SIG-M5 treated with dmso at 0.1 percent for 504 hours (cell line): ENCODE results near the gene TBL1X.
"Not testable (repeated sequence)": the region's sequence is repeated elsewhere in the genome, so short reads cannot be mapped to it uniquely, and the experiment has no call there.

ENCODE experiments used
- DNase-seq: peaks from one replicate; lab custom pipeline; 2025; ENCODE audit not compliant: unreplicated experiment; lab: John Stamatoyannopoulos, UW

TBL1X gene

DNA sequence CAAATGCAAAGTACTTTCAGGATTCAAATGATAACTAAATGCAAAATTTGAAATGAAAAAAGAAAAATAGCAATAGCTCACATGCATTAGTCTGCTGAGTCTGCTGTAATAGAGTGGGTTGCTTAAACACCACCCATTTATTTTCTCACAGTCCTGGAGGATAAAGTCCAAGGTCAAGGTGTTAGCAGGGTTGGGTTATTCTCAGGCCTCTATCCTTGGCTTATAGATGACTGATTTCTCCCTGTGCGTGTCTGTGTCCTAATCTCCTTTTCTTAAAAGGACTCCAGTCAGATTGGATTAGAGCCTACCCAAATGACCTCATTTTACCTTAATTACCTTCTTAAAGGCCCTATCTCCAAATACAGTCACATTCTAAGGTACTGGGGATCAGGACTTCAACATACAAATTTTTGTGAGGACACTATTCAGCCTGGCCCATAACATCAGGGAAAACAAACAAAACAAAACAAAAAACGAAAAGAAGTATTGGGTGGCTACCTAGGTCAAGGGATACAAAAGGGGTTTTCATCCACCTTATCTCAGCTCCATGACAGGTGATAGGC lies 6.3 kb upstream of the TBL1X start:
- no peak for DNase-seq

DNA sequence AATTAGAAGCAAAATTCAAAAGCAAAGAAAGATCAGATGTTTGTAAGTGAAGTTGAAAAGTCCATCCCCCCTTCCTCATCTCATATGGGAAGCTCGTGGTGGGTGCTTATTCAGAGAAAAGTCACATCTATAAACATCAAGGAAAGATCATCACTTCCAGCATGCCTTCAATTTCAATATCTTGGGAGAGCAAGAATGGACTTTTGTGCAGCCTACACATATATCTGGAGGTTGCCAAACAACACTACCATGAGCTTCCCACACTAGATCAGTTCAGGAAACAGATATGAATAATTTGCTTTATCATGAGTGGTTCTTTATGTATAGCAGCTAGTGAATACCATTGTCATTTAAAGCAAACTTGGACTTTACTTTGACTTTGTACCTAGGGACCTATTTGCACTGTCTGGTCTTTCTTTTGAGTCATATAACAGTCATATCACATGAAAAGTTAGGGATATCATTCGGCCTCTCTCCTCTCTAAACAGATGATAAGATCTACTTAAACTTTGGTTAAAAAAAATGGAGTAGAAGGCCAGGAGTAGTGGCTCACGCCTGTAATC lies 5.6 kb upstream of the TBL1X start:
- no peak for DNase-seq

DNA sequence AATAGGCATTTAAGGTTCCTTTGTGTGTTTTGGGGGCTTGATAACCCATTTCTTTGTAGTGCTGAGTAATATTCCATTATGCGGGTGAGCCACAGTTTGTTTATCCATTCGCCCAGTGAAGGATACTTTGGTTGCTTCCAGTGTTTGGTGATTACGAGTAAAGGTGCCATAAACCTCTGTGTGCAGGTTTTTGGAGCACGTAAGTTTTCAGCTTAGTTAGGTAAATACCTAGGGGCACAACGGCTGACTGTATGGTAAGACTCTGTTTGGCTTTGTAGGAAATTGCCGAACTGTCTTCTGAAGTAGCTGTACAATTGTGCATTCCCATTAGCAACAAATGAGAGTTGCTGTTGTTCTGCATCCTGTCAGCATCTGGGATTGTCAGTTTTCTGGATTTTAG lies 3.8 kb upstream of the TBL1X start:
- no peak for DNase-seq

DNA sequence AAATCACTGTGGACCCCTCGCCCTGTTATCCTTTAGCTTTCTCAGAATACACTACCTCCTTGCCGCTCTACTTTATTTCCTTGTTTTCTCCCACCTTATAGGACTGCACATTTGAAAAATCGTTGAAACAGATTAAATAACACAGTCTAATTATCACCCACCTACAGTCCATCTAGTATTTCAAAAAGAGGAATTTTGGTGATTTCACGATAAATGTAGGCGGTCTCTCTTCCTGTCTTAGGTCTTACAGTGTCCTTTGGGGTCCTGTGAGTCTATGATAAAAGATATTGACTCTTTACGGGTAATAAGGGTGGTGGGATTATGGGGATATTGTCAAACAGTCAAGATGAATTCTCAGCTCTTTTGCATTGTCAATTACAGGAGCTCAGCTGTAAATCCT lies 2.4 kb upstream of the TBL1X start:
- DNase-seq: no peak

DNA sequence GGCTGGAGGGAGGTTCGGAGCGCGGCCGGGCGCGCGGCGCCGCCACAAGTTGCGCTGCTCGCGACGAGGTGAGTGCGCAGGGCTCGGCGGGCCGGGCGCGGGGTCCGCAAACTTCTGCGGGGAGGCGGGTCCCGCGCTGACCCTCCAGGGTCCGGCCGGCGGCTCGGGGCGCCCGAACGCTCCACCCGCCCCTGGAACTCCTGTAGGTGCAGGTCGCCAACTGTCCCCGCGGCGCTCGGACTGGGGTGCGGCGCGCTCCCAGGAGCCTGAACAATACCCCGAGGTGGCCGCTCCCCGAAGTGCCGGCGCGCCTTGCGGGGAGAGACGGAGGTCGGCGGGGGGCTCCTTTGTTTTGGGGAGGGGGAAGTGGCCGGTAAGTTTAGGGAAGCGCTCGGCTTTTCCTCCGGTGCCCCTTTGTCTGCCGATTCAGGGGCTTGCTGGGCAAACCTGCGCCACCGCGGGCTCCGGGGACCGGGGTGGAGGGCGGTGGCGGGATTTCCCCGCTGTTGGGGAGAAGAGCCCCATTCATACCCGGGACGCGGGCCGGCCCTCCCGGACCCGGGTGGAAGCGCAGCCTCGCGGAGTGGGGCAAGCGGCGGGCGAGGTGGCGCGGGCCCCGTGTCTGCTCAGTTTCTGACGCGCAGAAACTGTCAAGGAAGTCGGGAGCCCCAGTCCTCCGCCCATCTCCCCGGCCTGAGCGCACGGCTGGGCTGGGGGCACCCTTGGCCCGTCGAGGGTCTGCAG lies 694 bp downstream of the TBL1X start:
- DNase-seq: no peak

DNA sequence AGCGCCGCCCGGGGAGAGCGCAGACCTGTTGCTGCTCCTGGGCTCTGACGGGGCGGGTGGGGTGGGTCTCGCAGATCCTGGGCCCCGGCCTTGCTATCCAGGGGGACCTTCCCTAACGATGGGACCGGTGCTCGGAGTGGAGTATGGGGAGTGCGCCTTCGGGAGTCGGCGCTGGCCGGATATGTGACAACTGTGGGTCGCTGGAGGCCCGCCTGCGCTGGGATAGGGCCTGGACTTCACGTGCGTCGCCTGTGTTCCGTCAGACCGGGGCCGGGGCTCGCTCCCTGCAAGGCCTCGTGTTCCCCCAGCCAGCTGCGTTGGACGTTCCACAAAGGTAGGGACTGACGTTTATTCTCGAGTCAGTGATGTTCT lies 1.3 kb downstream of the TBL1X start:
- no peak for DNase-seq

DNA sequence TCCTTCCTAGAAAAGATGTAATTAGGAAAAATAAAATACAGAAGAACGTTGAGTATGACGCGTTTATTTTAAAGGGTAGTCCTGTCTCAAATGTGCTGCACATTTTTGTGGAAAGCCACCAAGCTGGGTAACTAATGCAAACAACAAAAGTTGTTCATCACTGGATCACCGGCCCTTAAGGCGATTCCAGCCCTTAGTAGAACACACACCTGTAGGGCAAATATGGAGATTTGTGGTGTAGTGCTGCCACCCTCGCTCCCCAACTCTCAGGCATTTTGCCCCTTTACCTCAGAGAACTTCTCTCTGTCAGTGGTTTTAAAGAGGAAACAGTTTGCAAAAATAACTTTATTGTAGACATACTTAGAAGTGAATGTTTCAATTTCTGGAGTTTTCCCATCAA lies 1.9 kb downstream of the TBL1X start:
- no peak for DNase-seq

DNA sequence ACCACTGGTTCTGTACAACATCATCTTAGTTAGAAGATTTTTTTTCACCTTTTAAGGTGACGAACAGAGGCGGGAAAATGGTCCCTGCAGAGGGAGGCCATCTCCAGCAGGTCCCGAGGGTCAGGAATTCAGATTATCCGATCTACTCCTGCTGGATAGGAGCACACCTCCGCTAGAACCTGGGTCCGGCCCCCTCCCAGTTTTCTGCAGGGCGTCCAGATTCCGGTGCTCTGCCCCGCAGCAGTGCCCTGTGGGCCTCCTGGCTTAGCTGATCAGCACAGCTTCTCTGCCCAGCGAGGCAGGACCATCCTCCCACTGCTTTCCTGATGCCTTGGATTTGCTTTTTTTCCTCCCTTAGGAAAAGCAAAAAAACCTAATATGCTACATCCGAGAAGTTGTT lies 2.3 kb downstream of the TBL1X start:
- DNase-seq: no peak

DNA sequence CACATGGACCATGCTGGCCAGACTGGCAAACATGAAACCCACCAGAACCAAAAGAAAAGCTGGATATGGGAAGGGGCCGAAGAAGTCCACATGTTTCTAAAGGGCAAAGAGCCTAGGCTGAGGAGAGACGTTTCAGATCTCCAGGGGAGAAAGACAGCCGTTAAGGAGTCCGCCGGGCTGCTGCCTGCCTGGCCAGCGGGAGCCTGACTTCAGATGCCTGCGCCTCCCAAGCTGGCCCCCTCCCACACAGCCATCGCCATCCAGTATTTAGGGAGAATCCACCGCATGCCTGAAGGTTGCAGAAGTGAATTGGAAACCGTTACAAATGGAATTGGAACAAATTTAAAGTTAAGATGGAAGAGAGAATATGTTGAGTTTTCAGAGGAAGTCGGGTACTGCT lies 2.9 kb downstream of the TBL1X start:
- no peak for DNase-seq

DNA sequence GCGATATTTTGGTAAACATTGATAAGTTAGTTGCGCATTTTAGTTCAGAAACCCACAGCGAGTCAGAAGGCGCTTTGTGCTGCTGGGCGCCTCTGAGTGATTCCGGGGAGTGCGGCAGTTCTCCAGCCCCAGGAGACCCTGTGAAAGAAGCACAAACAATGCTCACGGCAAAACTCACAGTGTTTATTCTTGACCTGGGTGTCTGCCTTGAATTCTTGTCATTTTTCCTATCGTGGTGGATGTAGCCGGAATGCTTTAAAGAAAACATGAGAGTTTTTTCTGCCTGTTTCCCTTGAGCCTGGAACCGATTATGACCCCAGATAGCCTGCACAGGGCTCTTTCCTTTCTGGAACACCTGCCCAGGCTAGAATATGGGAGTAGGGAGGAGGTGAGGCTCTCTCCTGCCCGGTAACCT lies 6.7 kb downstream of the TBL1X start:
- no peak for DNase-seq

DNA sequence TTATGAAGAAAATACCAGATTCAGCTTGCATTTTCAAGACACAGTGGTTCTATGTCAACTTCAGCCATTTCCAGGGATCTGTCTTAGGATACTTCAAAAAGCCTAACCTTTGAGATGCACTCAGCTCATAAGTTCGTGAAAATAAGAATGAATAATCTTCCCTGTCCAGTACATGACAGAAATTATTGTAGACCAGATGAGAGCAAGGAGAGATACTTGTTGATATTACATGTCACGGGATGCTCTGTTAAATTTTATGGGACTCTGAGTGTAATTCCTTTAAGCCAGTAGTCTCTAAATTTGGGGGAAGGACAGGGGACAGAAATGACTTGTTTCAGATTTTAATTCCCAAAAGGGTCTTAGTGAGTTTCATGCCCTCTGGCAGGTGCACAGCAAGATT lies 8.8 kb downstream of the TBL1X start:
- no peak for DNase-seq

DNA sequence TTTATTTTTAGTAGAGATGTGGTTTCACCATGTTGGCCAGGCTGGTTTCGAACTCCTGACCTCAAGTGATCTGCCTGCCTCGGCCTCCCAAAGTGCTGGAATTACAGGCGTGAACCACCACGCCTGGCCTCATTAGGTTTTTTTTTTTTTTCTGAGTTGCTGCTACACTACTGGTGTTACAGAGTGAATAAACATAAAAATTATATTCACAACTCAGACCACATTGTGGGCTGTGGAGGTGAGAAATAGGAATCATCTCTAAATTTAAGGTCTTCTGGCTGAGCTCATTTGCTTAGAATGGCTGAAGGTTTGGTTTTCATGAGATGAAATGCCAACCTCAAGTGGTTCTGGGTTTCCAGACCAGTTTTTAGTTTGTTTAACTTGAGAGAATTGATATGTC lies 10.6 kb downstream of the TBL1X start:
- DNase-seq: not testable (repeated sequence)

DNA sequence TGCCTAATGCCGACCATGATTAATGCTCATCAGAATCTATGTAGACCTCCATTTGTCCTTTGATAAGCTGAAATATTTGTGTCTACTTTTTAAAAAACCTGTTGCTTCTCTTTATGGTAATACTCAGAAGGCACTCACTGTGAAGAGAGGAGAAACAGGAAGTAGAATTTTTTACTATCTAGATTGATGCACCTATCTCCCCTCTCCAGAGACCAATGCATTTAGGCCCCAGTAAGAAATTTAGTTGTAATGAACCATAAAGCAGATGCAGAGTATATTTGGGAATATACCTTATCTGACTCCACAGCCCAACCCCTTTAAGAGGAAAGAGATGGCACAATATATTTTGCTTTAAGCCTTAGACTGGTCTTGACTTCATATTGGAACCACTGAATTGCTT lies 11.1 kb downstream of the TBL1X start:
- no peak for DNase-seq

DNA sequence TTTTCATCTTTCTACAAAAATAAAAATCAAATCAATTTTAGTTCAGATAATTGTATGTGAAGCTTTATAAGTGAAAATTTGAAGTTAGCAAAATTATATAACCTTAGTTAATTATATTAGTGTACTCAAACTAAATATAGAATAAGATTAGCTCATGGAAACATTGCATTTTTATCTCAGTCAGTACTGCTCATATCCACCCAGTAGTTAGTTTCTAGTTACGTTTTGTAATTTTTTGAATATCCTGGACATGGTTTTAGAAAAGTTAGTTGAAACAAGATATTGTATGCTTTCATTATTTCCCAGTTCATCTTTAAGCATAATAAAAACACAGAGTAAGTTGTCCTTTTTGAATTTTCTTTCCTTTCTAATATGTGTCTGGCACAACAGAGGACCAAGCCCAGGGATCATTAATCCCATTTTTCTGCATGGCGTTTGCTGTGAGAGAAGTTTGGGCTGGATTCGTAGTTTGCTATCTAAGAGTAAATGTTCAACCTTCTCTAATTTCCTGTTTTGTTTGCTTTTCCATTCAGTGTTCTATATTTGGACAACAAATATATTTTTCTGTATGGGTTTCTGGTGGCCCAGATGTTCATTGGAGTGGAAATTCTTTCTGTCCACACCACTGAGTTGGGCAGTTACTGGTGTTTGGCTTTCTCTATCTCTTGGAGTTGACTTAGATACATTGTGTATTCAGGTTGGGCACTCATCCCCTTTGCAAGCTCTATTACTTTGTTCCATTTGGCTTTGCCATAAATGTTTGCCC lies 12.1 kb downstream of the TBL1X start:
- DNase-seq: no peak

DNA sequence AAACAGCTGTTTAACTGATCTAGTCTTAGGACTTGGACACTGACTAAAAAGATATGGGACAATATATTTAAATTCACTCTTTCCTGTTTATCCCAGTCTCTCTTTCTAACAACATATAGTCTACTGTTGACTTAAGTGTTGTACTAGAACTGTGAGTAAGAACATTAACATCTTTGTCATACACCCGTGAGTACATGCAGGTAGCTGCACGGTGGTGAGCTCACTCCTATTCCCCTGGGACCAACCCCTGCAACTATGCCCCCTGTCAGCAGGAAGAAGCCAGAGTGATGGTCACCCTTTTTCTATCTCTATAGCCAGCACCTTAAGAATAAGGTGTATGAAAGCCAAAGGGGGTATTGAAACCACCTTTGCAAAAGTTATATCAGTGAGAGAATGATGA lies 17.6 kb downstream of the TBL1X start:
- DNase-seq: no peak

DNA sequence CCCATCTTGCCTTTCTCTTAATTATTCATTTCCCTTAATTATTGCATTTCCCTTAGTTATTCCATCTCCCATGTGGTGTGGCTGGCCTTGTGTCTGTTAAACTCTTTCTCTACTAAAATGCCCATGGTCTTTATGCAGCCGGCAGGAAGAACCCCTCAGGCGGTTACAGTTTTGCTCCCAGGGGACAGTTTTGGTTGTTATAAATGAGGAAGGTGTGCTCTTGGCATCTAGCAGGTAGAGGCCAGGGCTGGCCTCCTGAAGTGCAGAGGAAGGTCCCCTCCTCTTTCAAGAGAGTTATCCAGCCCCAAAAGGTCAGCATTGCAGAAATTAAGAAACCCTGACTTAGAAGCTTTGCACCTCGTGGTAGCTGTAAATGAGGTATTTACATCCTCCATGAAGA lies 18.0 kb downstream of the TBL1X start:
- DNase-seq: no peak

DNA sequence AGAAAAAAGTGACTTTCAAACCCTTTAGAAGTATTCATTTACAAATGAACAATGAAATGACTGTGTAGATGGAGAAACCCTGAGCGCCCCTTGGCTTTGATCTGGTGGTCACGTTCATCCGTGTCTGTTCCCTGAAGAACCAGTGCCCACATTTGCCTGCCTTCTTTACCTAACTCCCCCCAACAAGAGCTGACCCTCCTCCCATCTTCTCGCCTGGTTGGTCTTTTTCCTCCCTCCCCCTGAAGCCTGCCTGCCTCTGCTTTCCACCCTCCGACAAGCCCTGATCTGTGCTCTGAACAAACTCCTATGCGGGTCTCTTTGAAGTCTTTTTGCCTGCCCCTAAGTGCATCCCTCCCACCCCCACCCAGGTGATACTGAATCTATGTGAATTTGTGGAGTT lies 18.5 kb downstream of the TBL1X start:
- DNase-seq: no peak

DNA sequence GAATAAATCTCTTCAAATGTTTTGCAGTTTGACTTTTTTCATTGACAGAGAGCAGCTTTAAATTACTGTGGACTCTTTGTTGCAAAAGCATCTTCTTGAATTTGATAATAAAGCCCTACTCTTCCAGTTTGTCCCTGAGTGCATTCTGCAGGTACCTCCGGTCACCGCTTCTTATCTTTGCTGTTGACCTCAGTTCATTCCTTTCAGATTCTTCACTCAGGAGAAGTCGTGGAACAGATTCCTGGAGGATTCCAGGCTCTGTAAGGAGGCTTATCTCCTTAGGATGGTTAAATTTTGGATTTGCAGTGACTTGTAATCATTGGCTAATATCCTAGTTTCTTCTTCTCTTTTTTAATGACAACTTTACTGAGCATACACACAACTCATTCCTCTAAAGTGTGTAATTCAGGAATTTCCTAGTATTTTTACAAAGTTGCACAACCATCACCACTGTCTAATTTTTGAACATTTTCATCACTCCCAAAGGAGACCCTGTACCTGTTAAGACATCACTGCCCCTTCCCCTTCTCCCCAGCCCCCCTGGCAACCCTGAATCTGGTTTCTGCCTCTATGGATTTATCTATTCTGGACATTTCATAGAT lies 22.0 kb downstream of the TBL1X start:
- no peak for DNase-seq

DNA sequence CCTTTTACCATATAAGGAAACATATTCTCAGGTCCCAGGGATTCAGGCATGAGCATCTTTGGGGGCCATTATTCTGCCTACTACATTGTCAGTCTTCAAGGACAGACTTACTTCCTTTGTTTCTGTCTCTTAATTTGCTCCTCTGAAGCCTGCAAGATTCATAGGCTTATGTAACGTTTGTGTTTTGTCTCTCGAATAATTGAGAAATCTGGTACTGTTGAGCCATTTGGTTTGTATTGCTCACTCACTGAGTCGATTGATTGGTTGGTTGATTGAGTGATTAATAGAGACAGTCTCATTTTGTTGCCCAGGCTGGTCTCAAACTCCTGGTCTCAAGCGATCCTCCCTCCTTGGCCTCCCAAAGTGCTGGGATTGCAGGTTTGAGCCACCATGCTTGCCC lies 23.7 kb downstream of the TBL1X start:
- no peak for DNase-seq

DNA sequence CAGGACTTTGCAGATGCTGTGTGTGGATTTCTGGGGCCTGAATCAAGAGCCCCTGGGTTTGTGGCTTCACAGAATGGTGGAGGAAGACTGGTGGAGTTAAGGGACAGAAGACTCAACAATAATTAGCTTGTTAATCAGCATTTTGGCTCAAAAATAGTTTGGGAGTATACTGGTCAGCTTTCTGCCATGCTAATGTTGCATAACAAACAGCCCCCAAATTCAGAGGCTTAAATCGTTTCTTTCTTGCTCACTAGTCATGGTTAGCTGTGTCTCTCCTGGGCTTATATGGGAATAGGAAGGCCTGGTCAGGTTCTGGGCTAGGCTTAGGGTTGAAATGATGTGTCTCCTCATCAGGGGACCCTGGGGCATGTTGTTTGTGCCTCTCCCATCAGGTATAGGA lies 24.4 kb downstream of the TBL1X start:
- DNase-seq: no peak

DNA sequence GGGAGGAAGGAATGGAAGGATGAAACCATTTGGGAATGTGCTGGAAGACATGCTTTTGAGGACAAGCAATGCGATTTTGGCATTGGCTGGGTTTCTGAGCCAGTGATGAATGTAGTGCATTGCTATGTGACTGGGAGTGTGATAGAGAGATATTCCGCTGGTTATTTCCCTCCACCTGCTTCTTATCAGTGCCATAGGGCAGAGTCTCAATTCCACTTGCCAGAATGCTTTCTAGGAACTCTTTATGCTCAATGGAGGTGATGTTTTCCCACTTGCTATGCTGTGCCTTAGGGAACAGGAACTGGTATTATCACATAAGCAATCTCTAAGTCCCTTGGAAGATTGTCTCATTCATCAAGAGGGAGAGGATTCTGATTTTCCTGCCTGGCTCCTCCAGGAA lies 28.0 kb downstream of the TBL1X start:
- DNase-seq: no peak

DNA sequence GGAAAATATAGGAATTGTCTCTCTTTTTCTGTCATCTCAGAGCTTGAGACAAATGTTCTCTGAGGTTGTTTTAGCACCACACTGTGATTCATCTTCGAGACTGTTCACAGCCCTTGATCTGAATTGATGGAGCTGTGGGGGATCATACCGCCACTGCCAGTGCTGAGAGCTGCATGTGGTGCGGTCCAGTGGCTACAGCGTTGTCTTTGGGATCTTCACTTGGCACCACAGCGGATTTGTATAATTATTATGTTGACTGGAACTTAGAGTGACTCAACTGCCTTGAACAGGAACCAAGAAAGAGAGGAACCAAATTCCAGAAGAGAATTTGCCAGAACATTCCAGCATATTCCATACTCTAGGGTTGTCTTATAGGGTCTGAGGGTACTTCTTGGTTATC lies 29.1 kb downstream of the TBL1X start:
- DNase-seq: no peak
